ENCODE data around the gene RBM22. TPM values are rescaled to one million over a fixed set of nuclear protein-coding genes. Genes with fewer than 3 reads are reported as not detected.

Gene RBM22
- total and polyA plus RNA-seq, 2 of the 8 experiments (the other 6 are each of a cell fraction or from before 2014, with no cell fraction given), result 20.8 to 33.9 TPM

DNA sequence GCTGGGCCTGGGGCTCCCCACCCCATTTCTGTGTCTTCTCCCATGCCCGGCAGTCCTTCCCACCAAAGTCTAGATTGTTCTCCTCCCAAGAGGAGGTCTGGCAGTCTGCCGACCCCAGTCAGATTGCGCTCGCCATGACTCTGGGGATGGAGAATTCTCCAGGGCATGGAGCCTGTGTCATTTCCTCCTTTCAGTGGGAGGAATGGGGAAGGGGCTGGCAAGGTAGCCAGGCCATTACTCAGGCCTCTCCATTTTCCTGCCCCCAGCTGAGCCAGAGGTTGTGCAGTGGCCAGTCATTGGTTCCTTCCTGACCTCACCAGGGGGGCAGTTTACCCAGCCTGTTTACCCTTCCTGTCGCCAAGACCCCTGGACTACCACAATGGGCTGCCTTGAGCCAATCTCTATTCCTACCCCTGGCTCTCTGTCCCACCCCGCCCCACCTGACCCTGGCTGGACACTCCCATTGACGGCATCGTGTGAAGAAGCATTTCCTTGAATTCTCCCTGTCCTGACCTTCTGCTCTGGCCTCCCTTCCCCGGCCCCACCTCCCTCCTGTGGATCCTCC lies 59.8 kb downstream of the RBM22 start:
- Histone ChIP-seq H3K4me2 (ENCODE audit: insufficient read depth in 1 of 2, low read depth in 2 of 2, low read length in 2 of 2) (no peak overlapping the region), H3K18ac (ENCODE audit: extremely low read depth, low read length) (no peak overlapping the region), H3K56ac (replicated peaks; ENCODE audit: insufficient read length, low read depth, low read length) (no peak overlapping the region), H3K14ac (ENCODE audit: insufficient read length) (no peak overlapping the region), H4K91ac (replicated peaks; ENCODE audit: insufficient read length, low read length) (no peak overlapping the region), H2BK20ac (ENCODE audit: low read length) (no peak overlapping the region), H2BK120ac (replicated peaks; ENCODE audit: low read depth, low read length) (no peak overlapping the region), H3K27ac (ENCODE audit: low read depth, low read length) (no peak overlapping the region), H4K5ac (ENCODE audit: insufficient read length, low read depth, low read length) (no peak overlapping the region), H3K4me1 (replicated peaks in 1 of 4; ENCODE audit: control insufficient read depth in 3 of 4, insufficient read depth in 4 of 4, low read length in 3 of 4) (peaks cover 0 to 26% (median 15%) of the 10 kb centered on the region in 4 experiments; a peak in 6 of 7 replicates), H3K23ac (ENCODE audit: insufficient read length) (no peak overlapping the region), H3K9me3 (ENCODE audit: insufficient read depth in 2 of 2, low read depth in 1 of 2, low read length in 1 of 2) (no peaks in the 10 kb centered on the region), H2AFZ (ENCODE audit: low read length) (no peak overlapping the region), H3K79me1 (ENCODE audit: low read depth, low read length) (no peaks in the 10 kb centered on the region), H3K27me3 (replicated peaks in 1 of 4; ENCODE audit: control insufficient read depth in 3 of 4, extremely low read depth in 1 of 4, insufficient read depth in 3 of 4, low read length in 3 of 4) (no peaks in the 10 kb centered on the region), H2BK12ac (ENCODE audit: low read depth, low read length) (no peak overlapping the region), H3K9ac (replicated peaks in 1 of 4; ENCODE audit: extremely low read depth in 1 of 4, low read depth in 3 of 4, low read length in 3 of 4) (no peak overlapping the region), H3K23me2 (ENCODE audit: low read depth, low read length) (no peaks in the 10 kb centered on the region), H4K20me1 (replicated peaks in 1 of 2; ENCODE audit: control insufficient read depth in 1 of 2, insufficient read depth in 2 of 2, low read length in 2 of 2) (no peaks in the 10 kb centered on the region), H3K79me2 (ENCODE audit: control insufficient read depth in 1 of 2, insufficient read depth in 2 of 2, low read length in 2 of 2) (no peaks in the 10 kb centered on the region), H2AK5ac (ENCODE audit: low read depth, low read length) (no peak overlapping the region), H3K4me3 (ENCODE audit: extremely low read depth in 1 of 4, insufficient read depth in 2 of 4, low read depth in 3 of 4, low read length in 4 of 4) (no peak overlapping the region), H4K8ac (ENCODE audit: extremely low read depth, insufficient read depth, low read length) (no peak overlapping the region), H2BK15ac (ENCODE audit: low read length) (0 out of 2 replicates have a peak overlapping the region, but pooled peaks have one; percentile 72), H2BK5ac (ENCODE audit: low read depth, low read length) (no peak overlapping the region), H3K4ac (replicated peaks; ENCODE audit: insufficient read length, low read depth, low read length) (no peak overlapping the region), H3K36me3 (ENCODE audit: control insufficient read depth in 2 of 4, insufficient read depth in 4 of 4, low read length in 3 of 4) (no peaks in the 10 kb centered on the region)
- FAIRE-seq (no peak), DNase-seq (ENCODE audit: low read depth in 1 of 2, low spot score in 2 of 2) (no peak)
- ChIA-PET CTCF (ENCODE audit: partially characterized antibody) (interaction anchor here (0.7 to 18.4 kb wide), 8 partner anchors 15 to 182 kb away, joined by 3 to 247 read pairs (median 8); partner anchors contain the start of gene MYOZ3), POLR2A (ENCODE audit: partially characterized antibody) (interaction anchor here (1.4 to 1.5 kb wide), 2 partner anchors 32 to 191 kb away, joined by 3 to 4 read pairs; no protein-coding TSS in a partner anchor)
- no peak for TF ChIP-seq CBX5 (IDR thresholded peaks at IDR 0.05; ENCODE audit: low read depth, low read length)
- 88% methylated on average over 9 of the region's 9 CpGs; no CpG with 5 or more reads in 1 of the 2 experiments for WGBS, 2 experiments (ENCODE audit: extremely low coverage in 1 of 2, insufficient coverage in 1 of 2, insufficient read length in 1 of 2, insufficient replicate concordance in 2 of 2, low coverage in 1 of 2, low lambda C conversion rate in 2 of 2, missing lambda C conversion rate in 1 of 2)

Other genes starting within 250 kb of the RBM22 start
- gene NDST1, start 192.9 kb downstream of the RBM22 start, total RNA-seq (2021; fragmentation: NEBNext Ultra II Directional; extraction: Animal tissue kit (Norgen Biotek cat#: 25700)), result 70.1 and 72.0 TPM in 2 replicates
- 27.0 and 37.7 TPM in 2 replicates for gene NDST1, start 192.9 kb downstream of the RBM22 start, polyA plus RNA-seq (2011; rRNA removed)
- 1.9 and 2.3 TPM in 2 replicates for gene SYNPO, start 60.4 kb downstream of the RBM22 start, total RNA-seq (2021; fragmentation: NEBNext Ultra II Directional; extraction: Animal tissue kit (Norgen Biotek cat#: 25700))
- gene SYNPO, start 60.4 kb downstream of the RBM22 start, polyA plus RNA-seq (2011; rRNA removed), result 2.2 and 2.3 TPM in 2 replicates
- 19.1 and 19.4 TPM in 2 replicates for gene MYOZ3, start 39.8 kb downstream of the RBM22 start, total RNA-seq (2021; fragmentation: NEBNext Ultra II Directional; extraction: Animal tissue kit (Norgen Biotek cat#: 25700))
- 9.6 and 12.4 TPM in 2 replicates for gene MYOZ3, start 39.8 kb downstream of the RBM22 start, polyA plus RNA-seq (2011; rRNA removed)
- 42.5 and 42.7 TPM in 2 replicates for gene DCTN4, start 58.0 kb upstream of the RBM22 start, total RNA-seq (2021; fragmentation: NEBNext Ultra II Directional; extraction: Animal tissue kit (Norgen Biotek cat#: 25700))
- gene DCTN4, start 58.0 kb upstream of the RBM22 start, polyA plus RNA-seq (2011; rRNA removed), result 17.3 and 20.5 TPM in 2 replicates
- gene SMIM3, start 77.7 kb upstream of the RBM22 start, total RNA-seq (2021; fragmentation: NEBNext Ultra II Directional; extraction: Animal tissue kit (Norgen Biotek cat#: 25700)), result 10.4 and 13.2 TPM in 2 replicates
- gene SMIM3, start 77.7 kb upstream of the RBM22 start, polyA plus RNA-seq (2011; rRNA removed), result 15.7 and 16.4 TPM in 2 replicates
- gene IRGM, start 145.5 kb upstream of the RBM22 start, total RNA-seq (2021; fragmentation: NEBNext Ultra II Directional; extraction: Animal tissue kit (Norgen Biotek cat#: 25700)), result not detected in 2 replicates
- gene IRGM, start 145.5 kb upstream of the RBM22 start, polyA plus RNA-seq (2011; rRNA removed), result 0.11 TPM in 2 replicates
- 15.2 and 15.8 TPM in 2 replicates for gene ZNF300, start 203.9 kb upstream of the RBM22 start, total RNA-seq (2021; fragmentation: NEBNext Ultra II Directional; extraction: Animal tissue kit (Norgen Biotek cat#: 25700))
- 4.1 and 6.7 TPM in 2 replicates for gene ZNF300, start 203.9 kb upstream of the RBM22 start, polyA plus RNA-seq (2011; rRNA removed)

All from H1 (cell line).